D721Med (cell line): ENCODE measurements around the gene LDLRAD3.

Experiments
- DNase-seq: peaks from one replicate; pipeline ENCODE4 v3.0.0; 2011; ENCODE audit warnings: low spot score; ENCODE audit not compliant: insufficient read length
- FAIRE-seq: peaks from 2 replicates; lab custom pipeline; 2011; peaks lifted over from hg19 to GRCh38; lab: Jason Lieb, UNC
- TF ChIP-seq, protein P1 (sequence below): IDR thresholded peaks from 2 replicates; pipeline ENCODE4 v1.5.1; 2012; ENCODE audit warnings: mild to moderate bottlenecking, control low read depth; ENCODE audit not compliant: insufficient read depth; ENCODE audit errors: missing control alignments

LDLRAD3 gene, protein sequence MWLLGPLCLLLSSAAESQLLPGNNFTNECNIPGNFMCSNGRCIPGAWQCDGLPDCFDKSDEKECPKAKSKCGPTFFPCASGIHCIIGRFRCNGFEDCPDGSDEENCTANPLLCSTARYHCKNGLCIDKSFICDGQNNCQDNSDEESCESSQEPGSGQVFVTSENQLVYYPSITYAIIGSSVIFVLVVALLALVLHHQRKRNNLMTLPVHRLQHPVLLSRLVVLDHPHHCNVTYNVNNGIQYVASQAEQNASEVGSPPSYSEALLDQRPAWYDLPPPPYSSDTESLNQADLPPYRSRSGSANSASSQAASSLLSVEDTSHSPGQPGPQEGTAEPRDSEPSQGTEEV

DNA sequence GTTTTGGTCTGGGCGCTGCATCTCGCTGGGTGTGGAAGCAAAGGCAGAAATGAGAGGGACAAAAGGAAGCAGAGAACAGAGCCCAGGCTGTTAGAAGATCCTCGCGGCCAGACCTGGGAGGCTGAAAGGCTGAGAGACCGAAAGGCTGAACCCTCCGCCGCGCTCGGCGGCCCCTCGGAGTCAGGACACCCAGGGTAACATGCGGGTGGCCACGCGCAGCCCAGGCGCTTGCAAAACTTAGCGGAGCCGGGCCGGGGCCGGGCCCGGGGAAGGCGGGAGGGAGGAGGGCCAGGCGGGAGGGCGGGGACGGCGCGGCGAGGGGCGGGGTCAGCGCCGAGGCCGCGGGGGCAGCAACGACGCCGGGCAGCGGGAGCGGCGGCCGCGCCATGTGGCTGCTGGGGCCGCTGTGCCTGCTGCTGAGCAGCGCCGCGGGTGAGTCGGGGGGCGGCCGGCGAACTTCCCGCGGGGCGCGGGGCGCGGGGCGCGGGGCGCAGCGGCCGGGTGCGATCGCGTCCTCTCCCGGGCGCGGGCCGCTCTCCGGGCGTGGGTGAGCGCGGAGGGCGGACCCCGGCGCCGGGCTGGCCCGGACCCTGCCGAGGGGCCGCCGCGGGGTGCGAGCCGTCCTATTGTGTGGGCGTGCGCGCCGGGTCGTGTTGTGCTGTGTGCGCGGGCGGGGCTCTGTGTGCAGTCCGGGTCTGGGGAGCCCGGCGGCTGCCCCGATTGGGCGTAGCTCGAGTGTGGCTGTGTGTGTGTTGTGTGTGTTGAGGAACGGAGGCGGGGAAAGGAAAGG lies at the start of gene LDLRAD3:
TSS of gene LDLRAD3 (plus strand) at position 350 of the 790 bp plus-strand sequence. CDS start at position 387, 37 bp downstream.
- TF ChIP-seq, protein P1, sequence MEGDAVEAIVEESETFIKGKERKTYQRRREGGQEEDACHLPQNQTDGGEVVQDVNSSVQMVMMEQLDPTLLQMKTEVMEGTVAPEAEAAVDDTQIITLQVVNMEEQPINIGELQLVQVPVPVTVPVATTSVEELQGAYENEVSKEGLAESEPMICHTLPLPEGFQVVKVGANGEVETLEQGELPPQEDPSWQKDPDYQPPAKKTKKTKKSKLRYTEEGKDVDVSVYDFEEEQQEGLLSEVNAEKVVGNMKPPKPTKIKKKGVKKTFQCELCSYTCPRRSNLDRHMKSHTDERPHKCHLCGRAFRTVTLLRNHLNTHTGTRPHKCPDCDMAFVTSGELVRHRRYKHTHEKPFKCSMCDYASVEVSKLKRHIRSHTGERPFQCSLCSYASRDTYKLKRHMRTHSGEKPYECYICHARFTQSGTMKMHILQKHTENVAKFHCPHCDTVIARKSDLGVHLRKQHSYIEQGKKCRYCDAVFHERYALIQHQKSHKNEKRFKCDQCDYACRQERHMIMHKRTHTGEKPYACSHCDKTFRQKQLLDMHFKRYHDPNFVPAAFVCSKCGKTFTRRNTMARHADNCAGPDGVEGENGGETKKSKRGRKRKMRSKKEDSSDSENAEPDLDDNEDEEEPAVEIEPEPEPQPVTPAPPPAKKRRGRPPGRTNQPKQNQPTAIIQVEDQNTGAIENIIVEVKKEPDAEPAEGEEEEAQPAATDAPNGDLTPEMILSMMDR: no peak
- DNase-seq: peak; percentile 54
- FAIRE-seq: no peak

DNA sequence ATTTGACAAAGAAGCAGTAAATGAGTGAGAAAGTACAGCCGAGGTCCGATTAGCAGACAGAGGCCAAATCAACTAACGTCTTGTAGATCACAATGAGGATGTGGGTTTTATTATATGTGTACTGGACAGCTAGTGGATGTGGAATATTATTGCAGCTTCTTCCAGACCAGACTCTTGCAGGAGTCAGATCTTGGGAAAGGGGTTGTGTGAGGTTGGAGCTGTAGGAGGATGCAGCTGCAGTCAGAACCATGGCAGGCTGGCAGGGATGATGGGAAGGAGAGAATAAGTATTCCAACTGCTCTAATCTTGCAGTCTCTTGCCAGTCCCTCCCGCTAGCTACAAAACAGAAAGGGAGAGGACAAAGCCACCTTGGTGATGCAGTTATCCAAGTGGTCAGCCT lies 46.8 kb upstream of the LDLRAD3 start:
- TF ChIP-seq, protein P1: no peak
- DNase-seq: no peak
- no peak for FAIRE-seq

DNA sequence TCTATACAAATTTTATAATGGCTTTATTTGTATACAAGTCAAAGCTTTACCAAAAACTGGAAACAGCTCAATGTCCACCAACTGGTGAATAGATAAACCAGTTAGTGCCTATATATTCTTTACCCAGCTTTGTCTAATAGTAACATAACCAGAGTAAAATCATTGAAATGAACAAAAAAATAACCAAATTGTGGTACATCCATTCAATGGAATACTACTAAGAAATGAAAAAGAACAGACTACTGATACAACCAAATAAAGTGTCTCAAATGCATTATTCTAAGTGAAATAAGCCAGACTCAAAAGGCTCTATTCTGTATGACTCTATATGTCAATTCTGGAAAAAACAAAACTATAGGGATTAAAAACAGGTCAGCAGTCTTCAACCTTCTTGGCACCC lies 40.9 kb upstream of the LDLRAD3 start:
- DNase-seq (no peak), FAIRE-seq (no peak)
- TF ChIP-seq, protein P1: no peak

DNA sequence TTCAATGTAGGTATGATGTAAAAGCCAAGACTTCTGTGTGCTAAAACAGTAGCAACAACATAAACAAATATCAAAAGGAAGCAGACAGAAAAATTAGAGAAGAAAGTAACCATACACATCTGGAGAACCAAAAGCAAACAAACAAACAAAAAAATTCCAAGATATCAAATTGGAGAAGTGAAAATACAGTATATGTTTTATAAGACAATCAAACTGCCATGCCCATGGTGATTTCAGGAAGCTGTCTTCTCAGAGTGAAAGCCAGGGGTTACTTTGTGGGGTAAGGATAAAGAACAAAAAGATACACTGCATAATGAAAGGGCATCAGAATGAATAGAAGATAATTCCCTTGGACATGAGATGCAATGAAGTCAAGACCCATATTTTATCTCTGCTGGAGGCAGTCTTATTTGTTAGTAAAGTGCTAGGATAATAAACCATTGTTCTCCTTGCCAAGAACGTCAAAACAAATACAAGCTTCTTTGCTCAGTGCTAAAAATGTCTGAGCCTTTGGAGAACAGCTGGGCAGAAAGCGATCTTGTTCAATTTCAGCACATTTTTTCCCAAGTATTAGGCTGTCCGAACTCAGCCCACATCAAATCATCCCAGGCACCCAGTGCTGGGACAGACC lies 38.1 kb upstream of the LDLRAD3 start:
- no peak for FAIRE-seq
- TF ChIP-seq, protein P1: no peak
- DNase-seq: no peak

DNA sequence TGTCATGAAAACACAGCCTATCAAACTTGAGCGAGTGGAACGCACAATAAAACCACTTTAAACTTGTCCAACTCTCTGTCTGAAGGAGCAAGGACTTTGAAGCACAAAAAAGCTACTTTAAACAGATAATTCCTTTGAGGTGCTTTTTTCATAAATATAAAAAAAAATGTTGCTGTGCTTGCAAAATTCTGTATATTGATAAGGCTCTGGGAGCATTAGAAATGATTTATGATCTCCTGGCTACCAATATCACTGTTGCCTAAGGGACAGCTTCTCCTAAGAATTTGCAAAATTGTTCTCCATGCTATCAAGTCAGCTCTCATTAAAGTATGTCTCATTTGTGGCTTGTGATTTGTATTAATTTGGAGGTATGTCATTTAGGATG lies 37.6 kb upstream of the LDLRAD3 start:
- no peak for FAIRE-seq
- TF ChIP-seq, protein P1: no peak

DNA sequence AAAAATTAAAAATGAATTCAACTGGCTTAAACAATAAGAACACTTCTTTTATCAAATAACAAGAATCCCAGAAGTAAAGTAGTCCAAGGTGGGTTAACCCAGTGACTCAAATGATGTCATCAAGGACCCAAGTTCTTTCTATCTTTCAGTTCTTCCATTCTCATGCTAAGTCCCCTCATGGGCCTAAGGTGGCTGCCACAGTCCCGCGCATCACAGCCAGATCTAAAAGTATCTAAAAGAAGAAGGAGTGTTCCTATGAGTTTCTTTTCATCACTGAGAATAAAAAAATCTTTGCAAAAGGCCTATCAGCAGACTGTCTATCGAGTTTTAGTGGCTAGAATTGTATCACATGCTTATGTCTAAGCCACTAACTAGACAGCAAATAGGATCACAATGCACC lies 37.2 kb upstream of the LDLRAD3 start:
- FAIRE-seq (no peak), DNase-seq (no peak)
- TF ChIP-seq, protein P1: no peak

More for the DNA sequence above, 37.6 kb upstream of the LDLRAD3 start:
- DNase-seq: no peak
